Measurements from ENCODE around the gene PAPLN.

DNA sequence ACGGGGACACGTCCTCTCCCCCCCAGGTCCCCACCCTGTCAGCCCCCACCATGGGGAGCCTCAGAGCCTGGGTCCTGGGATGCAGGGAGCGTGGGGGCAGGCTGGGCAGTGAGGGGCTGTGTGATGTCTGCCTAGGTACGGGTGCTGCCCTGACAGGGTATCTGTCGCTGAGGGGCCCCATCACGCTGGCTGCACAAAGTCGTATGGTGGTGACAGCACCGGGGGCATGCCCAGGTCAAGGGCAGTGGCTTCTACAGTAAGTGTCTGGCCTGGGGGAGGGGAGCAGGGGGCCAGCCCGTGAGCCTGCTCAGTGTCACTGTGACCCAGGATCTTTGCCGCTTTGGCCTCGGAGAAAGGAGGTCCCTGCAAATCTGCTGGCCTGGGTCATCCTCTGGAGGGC, 23.3 kb downstream of the PAPLN start:
- TF ChIP-seq, protein P1, sequence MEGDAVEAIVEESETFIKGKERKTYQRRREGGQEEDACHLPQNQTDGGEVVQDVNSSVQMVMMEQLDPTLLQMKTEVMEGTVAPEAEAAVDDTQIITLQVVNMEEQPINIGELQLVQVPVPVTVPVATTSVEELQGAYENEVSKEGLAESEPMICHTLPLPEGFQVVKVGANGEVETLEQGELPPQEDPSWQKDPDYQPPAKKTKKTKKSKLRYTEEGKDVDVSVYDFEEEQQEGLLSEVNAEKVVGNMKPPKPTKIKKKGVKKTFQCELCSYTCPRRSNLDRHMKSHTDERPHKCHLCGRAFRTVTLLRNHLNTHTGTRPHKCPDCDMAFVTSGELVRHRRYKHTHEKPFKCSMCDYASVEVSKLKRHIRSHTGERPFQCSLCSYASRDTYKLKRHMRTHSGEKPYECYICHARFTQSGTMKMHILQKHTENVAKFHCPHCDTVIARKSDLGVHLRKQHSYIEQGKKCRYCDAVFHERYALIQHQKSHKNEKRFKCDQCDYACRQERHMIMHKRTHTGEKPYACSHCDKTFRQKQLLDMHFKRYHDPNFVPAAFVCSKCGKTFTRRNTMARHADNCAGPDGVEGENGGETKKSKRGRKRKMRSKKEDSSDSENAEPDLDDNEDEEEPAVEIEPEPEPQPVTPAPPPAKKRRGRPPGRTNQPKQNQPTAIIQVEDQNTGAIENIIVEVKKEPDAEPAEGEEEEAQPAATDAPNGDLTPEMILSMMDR (IDR thresholded peaks at IDR 0.05) = no peak
- TF ChIP-seq POLR2AphosphoS5 (IDR thresholded peaks at IDR 0.05; ENCODE audit: low read depth, low read length) (no peak), REST (IDR thresholded peaks at IDR 0.05; ENCODE audit: insufficient read depth in 1 of 2, low read depth in 2 of 2, low read length in 1 of 2) (no peak), SIN3A (IDR thresholded peaks at IDR 0.05; ENCODE audit: borderline replicate concordance, insufficient read depth, low read depth, low read length) (no peak), TCF7L2 (IDR thresholded peaks at IDR 0.05; ENCODE audit: low read depth, low read length) (no peak)
